ENCODE data around the gene ATP6V1E1. TPM values are rescaled to one million over a fixed set of nuclear protein-coding genes. Genes with fewer than 3 reads are reported as not detected.

ATP6V1E1 gene
- total RNA-seq, 1 experiment from 2014 or later, result 89.2 TPM

DNA sequence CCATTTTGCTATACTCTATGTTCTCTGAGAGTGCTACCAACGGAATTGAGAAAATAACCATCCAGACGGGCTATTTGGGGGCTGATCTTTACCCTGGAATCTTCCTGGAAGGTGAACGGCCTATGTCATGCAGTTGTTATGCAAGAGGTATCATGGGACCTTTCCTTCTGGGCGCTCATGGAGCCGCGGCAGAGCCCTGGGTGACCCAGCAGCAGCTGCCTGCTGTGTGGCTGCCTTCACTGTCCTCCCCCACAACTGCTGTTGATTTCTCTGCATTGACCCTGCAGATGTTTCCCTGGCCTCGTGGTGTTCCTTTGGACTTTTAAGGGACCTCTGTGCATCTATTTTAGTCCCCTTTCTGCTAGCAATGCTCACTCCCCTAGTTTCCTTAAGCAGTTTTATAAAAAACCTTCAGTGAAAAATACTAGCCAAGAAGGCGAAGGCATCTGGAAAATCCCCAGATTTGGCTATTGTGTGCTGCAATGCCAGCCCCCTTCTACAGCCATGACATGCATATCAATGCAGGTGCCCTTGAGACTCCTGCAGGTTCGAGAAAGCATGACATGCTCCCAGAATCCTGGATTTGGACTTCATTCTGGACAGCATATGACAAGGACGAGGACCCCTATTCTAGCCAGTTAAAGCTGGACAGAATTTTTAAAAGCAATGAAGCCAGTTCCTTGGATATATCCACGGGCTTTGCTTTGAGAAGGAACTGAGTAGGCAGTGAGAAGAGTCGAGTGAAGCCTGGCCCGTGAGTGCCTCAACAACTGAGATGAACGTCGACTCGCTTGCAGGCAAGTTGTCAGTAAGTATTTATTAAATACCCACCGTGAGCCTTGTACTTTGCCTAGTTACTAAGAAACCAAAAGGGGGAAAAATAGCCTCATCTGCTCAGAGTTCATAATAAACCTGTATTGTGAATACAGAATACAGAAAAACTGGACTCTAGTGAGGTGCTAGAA lies 65.4 kb downstream of the ATP6V1E1 start, which contains the start of gene SLC25A18:
TSS of gene SLC25A18 (plus strand) at position 593 of the 965 bp plus-strand sequence. CDS start 16,447 bp downstream, outside the sequence.
- H3K79me1 ChIP-seq (ENCODE audit: insufficient read depth, low read depth, low read length, poor library complexity, severe bottlenecking), result no peaks in the 10 kb centered on the region
- no peak within 1 kb of the TSS for H3K27ac ChIP-seq (ENCODE audit: insufficient read length, low read depth, low read length)
- no peak within 1 kb of the TSS for H2BK15ac ChIP-seq (ENCODE audit: low read depth, low read length)
- no peak within 1 kb of the TSS for H4K5ac ChIP-seq (ENCODE audit: insufficient read length, low read depth, low read length)
- H3K23ac ChIP-seq (ENCODE audit: insufficient read length, low read depth, low read length), result no peak within 1 kb of the TSS
- TF ChIP-seq, protein P1, sequence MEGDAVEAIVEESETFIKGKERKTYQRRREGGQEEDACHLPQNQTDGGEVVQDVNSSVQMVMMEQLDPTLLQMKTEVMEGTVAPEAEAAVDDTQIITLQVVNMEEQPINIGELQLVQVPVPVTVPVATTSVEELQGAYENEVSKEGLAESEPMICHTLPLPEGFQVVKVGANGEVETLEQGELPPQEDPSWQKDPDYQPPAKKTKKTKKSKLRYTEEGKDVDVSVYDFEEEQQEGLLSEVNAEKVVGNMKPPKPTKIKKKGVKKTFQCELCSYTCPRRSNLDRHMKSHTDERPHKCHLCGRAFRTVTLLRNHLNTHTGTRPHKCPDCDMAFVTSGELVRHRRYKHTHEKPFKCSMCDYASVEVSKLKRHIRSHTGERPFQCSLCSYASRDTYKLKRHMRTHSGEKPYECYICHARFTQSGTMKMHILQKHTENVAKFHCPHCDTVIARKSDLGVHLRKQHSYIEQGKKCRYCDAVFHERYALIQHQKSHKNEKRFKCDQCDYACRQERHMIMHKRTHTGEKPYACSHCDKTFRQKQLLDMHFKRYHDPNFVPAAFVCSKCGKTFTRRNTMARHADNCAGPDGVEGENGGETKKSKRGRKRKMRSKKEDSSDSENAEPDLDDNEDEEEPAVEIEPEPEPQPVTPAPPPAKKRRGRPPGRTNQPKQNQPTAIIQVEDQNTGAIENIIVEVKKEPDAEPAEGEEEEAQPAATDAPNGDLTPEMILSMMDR (conservative IDR thresholded peaks at IDR 0.05), result peak; percentile 62
- no peak within 1 kb of the TSS for H3K56ac ChIP-seq (ENCODE audit: insufficient read length, low read depth, low read length)
- H3K9me3 ChIP-seq (ENCODE audit: control insufficient read depth, low read depth, low read length), result no peaks in the 10 kb centered on the region
- no peaks in the 10 kb centered on the region for H4K20me1 ChIP-seq (ENCODE audit: control insufficient read depth, insufficient read depth, insufficient read length)
- no peak within 1 kb of the TSS for H2BK20ac ChIP-seq (ENCODE audit: low read depth, low read length, poor library complexity, severe bottlenecking)
- no peaks in the 10 kb centered on the region for H3K23me2 ChIP-seq (ENCODE audit: insufficient read length, low read depth, low read length, poor library complexity, severe bottlenecking)
- no peak within 1 kb of the TSS for H3K9ac ChIP-seq (ENCODE audit: extremely low read depth, insufficient read length, low read length)
- no peak within 1 kb of the TSS for H2BK5ac ChIP-seq (ENCODE audit: insufficient read length, low read length)
- H3K18ac ChIP-seq (ENCODE audit: insufficient read length, low read depth, low read length), result peak within 1 kb of the TSS; percentile 63
- no peak within 1 kb of the TSS for H2BK12ac ChIP-seq (ENCODE audit: insufficient read length, low read depth, low read length)
- no peak within 1 kb of the TSS for H3T11ph ChIP-seq (ENCODE audit: low read length)
- no peak within 1 kb of the TSS for H2AFZ ChIP-seq (ENCODE audit: low read length)
- no peaks in the 10 kb centered on the region for H3K79me2 ChIP-seq (ENCODE audit: insufficient read depth, low read length)
- Mint-ChIP-seq H3K9me3 (peaks cover 13 to 14% of the 10 kb centered on the region in 2 experiments; a peak in 4 of 5 replicates), H3K27ac (peak within 1 kb of the TSS; percentile 97), H3K36me3 (ENCODE audit: insufficient read depth in 1 of 3, low read depth in 3 of 3) (peaks cover 25 to 35% (median 28%) of the 10 kb centered on the region in 3 experiments), H3K4me3 (peak within 1 kb of the TSS; percentile 24 to 28), H3K4me1 (peaks cover 22 to 27% of the 10 kb centered on the region in 2 experiments), H3K27me3 (ENCODE audit: low read depth) (no peaks in the 10 kb centered on the region; the same call in none of the 2 replicates)
- peak; percentile 61 for DNase-seq
- no CpG with 5 or more reads among the region's 17 CpGs for WGBS (ENCODE audit: extremely low coverage, insufficient read length, low lambda C conversion rate)
- H2BK120ac ChIP-seq (ENCODE audit: low read depth, low read length, poor library complexity, severe bottlenecking), result no peak within 1 kb of the TSS
- no peak within 1 kb of the TSS for H2AK5ac ChIP-seq (ENCODE audit: insufficient read length, low read length)
- H3K4me1 ChIP-seq (ENCODE audit: insufficient read depth, low read length), result 0 out of 2 replicates have a peak, but pooled peaks cover 2% of the 10 kb centered on the region
- no peaks in the 10 kb centered on the region for H3K27me3 ChIP-seq (ENCODE audit: insufficient read depth, low read length)
- H4K91ac ChIP-seq (ENCODE audit: insufficient read length, low read depth, low read length), result no peak within 1 kb of the TSS
- no peak within 1 kb of the TSS for H3K4ac ChIP-seq (ENCODE audit: low read depth, low read length)
- H3K14ac ChIP-seq (ENCODE audit: insufficient read depth, low read length), result peak within 1 kb of the TSS; percentile 52; the same call in 1 of the 2 replicates
- H4K8ac ChIP-seq (replicated peaks; ENCODE audit: insufficient read length, low read depth, low read length), result no peak within 1 kb of the TSS
- peak within 1 kb of the TSS; percentile 28 for H3K4me2 ChIP-seq (ENCODE audit: insufficient read depth, insufficient read length, low read length)
